Measurements from ENCODE around the gene UTP15. TPM values are rescaled to one million over a fixed set of nuclear protein-coding genes. Genes with fewer than 3 reads are reported as not detected.
A peak's percentile ranks its signal among the peaks of the same experiment; 100 is the strongest.

Gene UTP15, protein sequence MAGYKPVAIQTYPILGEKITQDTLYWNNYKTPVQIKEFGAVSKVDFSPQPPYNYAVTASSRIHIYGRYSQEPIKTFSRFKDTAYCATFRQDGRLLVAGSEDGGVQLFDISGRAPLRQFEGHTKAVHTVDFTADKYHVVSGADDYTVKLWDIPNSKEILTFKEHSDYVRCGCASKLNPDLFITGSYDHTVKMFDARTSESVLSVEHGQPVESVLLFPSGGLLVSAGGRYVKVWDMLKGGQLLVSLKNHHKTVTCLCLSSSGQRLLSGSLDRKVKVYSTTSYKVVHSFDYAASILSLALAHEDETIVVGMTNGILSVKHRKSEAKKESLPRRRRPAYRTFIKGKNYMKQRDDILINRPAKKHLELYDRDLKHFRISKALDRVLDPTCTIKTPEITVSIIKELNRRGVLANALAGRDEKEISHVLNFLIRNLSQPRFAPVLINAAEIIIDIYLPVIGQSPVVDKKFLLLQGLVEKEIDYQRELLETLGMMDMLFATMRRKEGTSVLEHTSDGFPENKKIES
- 35.7 and 40.4 TPM in 2 replicates for total RNA-seq

DNA sequence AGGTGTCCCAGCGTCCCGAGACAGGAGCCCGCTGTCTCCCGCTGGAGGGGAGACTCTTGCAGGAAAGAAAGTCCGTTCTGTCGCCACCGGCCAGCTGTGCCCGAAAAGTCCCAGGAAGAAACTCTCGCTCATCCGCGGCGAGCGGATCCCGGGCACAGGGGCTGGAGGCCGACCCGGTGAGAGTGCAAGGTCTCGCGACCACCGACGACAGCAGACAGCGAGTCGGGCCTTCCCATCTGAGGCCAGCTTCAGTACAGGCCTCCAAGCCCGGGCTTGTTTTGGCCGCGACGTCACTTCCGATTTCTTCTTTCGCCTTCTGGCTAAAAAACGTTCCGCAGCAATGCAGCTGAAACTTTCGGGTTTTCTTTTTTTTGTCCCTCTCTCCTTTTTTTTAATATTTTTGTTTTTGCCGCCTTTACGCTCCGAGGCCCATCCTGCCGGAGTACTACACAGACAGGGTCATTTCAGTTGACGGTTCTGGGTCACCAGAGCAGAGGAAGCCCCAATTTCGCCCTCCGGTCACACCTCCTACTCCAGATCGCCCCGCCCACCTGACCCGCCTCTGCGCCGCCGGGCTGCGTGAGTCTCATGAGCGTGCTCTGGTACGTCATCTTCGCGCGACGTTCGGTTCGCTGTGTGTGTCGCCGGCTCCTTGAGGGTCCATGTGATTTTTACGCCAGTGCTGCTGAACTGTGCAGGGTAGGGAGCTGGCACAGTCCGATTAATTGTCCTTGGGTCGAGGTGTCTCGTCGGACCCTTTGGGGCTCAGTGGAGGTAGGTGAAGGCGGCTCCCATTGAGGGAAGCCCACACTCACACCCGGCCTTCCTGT, at the start of gene UTP15, which contains the start of gene ANKRA2:
UTP15 (plus strand) TSS at position 605 of the 830 bp plus-strand sequence. CDS start 1,602 bp downstream, outside the sequence.
ANKRA2 (minus strand) TSS at position 501 of the 830 bp plus-strand sequence. CDS start 2,758 bp downstream, outside the sequence.
- TF ChIP-seq CTCF (IDR thresholded peaks at IDR 0.05), result no peak

DNA sequence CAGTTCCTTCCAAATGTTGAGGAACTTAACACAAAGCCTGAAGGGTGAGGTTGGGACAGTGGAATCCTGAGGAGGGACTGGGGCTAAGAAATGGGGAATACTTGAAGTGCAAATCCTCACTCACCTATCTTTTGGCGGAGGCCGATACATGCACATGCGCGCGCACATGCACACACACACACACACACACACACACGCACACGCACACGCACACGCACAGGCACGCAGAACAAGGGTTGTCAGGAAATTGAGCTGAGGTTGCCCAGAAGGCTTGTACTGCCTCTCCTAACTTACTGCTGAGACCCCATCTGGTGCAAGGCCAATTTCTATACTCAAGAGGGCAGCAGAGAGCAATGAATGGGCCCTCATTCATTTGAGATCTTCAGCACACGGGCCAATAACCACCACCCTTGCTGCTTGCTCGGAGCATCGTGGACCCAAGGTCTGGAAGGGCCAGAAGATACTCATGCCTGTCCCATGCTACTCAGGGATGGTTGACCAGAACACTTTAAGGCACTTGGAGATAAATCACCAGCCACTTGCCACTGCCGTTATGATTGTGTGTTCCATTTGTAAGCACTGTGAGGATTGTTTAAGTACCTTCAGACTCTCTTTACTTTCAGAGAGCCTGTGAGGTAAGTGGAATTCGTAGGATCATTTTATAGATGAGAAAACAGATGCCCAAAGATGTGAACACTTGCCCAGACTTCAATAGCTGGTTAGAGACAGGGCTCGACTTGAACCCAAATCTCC, 45.8 kb upstream of the UTP15 start:
- H3K4me3 Mint-ChIP-seq, result no peak overlapping the region
- ATAC-seq (ENCODE audit: low read depth) (peak; percentile 99), DNase-seq (peak; percentile 21)
- H3K27ac Mint-ChIP-seq, result no peak overlapping the region
- H3K27me3 Mint-ChIP-seq, result no peaks in the 10 kb centered on the region
- no peak for TF ChIP-seq CTCF (IDR thresholded peaks at IDR 0.05)
- ChIA-PET POLR2A (interaction anchor here (2.2 kb wide), 1 partner anchor 21 kb away, joined by 8 read pairs; the partner anchor contains the start of gene BTF3), CTCF (interaction anchor here (0.7 to 6.6 kb wide), 3 partner anchors 8 to 21 kb away, joined by 3 to 38 read pairs (median 9); no protein-coding TSS in a partner anchor)
- no peaks in the 10 kb centered on the region for H3K36me3 Mint-ChIP-seq (ENCODE audit: low read depth)
- H3K9me3 Mint-ChIP-seq, result no peaks in the 10 kb centered on the region
- H3K4me1 Mint-ChIP-seq, result peaks cover 4% of the 10 kb centered on the region
- intact Hi-C loops (cut with micrococcal nuclease), result loop anchor here (1.0 to 2.0 kb wide), 5 partner anchors 17 to 272 kb away; partner anchors contain the start of genes ANKRA2, BTF3 and UTP15

More for the DNA sequence above, at the start of gene UTP15, which contains the start of gene ANKRA2:
- Mint-ChIP-seq H3K36me3 (ENCODE audit: low read depth) (peaks cover 44% of the 10 kb centered on the region), H3K27ac (peak within 1 kb of the TSS; percentile 100), H3K9me3 (no peaks in the 10 kb centered on the region), H3K27me3 (no peaks in the 10 kb centered on the region), H3K4me1 (peaks cover 37% of the 10 kb centered on the region), H3K4me3 (peak within 1 kb of the TSS; percentile 99)
- DNase-seq, result peak; percentile 98
- ChIA-PET CTCF (interaction anchor here (1.4 kb wide), 1 partner anchor 30 kb away, joined by 4 read pairs; no protein-coding TSS in a partner anchor), POLR2A (interaction anchor here (1.2 to 3.0 kb wide), 3 partner anchors 10 to 67 kb away, joined by 3 to 35 read pairs (median 6); partner anchors contain the start of gene BTF3)
- intact Hi-C loops (cut with micrococcal nuclease), result loop anchor here (1.0 to 10.0 kb wide), 15 partner anchors 46 to 1981 kb away; partner anchors contain the start of genes ANKRD31, BTF3, CERT1 and ENC1
- peak; percentile 96 for ATAC-seq (ENCODE audit: low read depth)

DNA sequence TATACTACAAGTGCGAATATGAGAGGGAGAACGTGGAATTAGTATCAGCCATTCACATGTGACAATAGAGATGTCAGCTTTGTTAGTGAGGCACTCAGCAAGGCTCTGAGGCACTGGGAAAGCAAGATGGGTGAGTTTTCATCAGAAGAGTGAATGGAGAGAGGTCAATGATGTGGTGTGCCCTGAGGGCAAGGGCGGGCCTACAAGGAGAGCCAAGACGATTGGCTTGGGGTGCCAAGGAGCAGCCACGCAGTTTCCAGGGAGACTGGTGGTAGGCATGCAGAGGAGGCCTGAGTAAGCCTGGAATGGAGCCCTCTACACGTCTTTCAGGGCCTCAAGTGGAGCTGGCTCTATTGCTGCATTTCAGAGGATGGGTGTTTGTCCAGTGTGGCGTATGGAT, 42.6 kb upstream of the UTP15 start:
- intact Hi-C loops (cut with micrococcal nuclease), result no loop called here
- TF ChIP-seq CTCF (IDR thresholded peaks at IDR 0.05), result no peak
- H3K27me3 Mint-ChIP-seq, result no peaks in the 10 kb centered on the region
- no peak for DNase-seq
- no peaks in the 10 kb centered on the region for H3K36me3 Mint-ChIP-seq (ENCODE audit: low read depth)
- H3K4me1 Mint-ChIP-seq, result peaks cover 4% of the 10 kb centered on the region
- no peak overlapping the region for H3K4me3 Mint-ChIP-seq
- H3K27ac Mint-ChIP-seq, result no peak overlapping the region
- CTCF ChIA-PET, result interaction anchor here (6.6 kb wide), 1 partner anchor 15 kb away, joined by 38 read pairs; no protein-coding TSS in a partner anchor
- POLR2A ChIA-PET, result no interaction called here
- no peak for ATAC-seq (ENCODE audit: low read depth)
- H3K9me3 Mint-ChIP-seq, result no peaks in the 10 kb centered on the region

DNA sequence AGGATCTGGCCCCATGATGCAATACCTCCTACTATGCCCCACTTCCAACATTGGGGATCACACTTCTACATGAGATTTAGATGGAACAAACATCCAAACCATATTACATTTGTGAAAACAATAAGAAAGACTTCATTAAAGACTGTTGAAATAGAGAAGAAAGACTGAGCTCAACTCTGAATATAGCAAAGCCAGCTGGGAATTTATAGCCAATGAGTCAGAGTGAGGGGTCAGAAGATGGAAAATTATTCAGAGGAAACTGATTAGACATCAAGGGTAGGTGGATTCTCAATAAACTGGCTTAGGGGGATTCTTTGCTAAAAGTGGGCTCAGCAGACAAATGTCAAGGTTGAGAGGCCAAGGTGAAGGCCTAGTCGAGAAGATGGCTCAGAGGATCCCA, 41.7 kb upstream of the UTP15 start:
- ChIA-PET POLR2A (no interaction called here), CTCF (interaction anchor here (6.6 kb wide), 1 partner anchor 14 kb away, joined by 38 read pairs; no protein-coding TSS in a partner anchor)
- Mint-ChIP-seq H3K27me3 (no peaks in the 10 kb centered on the region), H3K27ac (no peak overlapping the region), H3K4me1 (peaks cover 4% of the 10 kb centered on the region), H3K36me3 (ENCODE audit: low read depth) (no peaks in the 10 kb centered on the region), H3K4me3 (no peak overlapping the region), H3K9me3 (no peaks in the 10 kb centered on the region)
- no peak for DNase-seq
- ATAC-seq (ENCODE audit: low read depth), result no peak
- TF ChIP-seq CTCF (IDR thresholded peaks at IDR 0.05), result no peak
- intact Hi-C loops (cut with micrococcal nuclease), result no loop called here

Measured in activated B cell treated with CpG ODN at 0.5 μM for 24 hours (primary cell).